Transverse colon (tissue), 3 donors: Measurements from ENCODE around the gene HSPA1B.

Source experiments
- EP300 ChIP-seq: sonication (generic); formaldehyde crosslinking; IDR thresholded peaks from one replicate; pipeline ENCODE4 v1.6.1; 2017; ENCODE audit warnings: antibody characterized with exemption, low read depth
- POLR2A ChIP-seq: fragments of 450-650 bp; IDR thresholded peaks from one replicate; pipeline ENCODE4 v1.6.1; 2016; ENCODE audit warnings: antibody characterized with exemption, mild to moderate bottlenecking, moderate library complexity
- TF ChIP-seq, protein P1 (sequence below), 5 experiments: fragments of 200-600 bp in 3 of 5; fragments of 450-650 bp in 2 of 5; sonication (generic) in 3 of 5; IDR thresholded peaks; 1 replicate in 2 of 5; 2 replicates in 3 of 5; pipeline ENCODE4 v1.5.1; 2016 to 2017; ENCODE audit warnings: antibody characterized with exemption in 5 of 5, inconsistent platforms in 3 of 5, mild to moderate bottlenecking in 2 of 5, moderate library complexity in 1 of 5

DNA sequence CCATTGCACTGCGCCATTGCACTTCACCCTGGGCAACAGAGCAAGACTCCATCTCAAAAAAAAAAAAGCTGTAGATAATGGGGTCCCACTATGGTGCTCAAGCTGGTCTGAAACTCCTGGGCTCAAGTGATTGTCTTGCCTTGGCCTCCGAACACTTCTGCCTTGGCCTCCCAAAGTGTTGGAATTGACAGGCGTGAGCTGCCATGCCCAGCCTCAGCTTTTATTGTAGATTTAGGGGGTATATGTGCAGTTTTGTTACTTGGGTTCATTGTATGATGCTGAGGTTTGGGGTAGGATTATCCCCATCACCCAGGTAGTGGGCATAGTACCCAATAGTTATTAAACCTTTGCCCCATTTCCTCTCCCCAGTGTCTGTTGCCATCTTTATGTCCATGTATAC lies 11.4 kb downstream of the HSPA1B start:
- TF ChIP-seq EP300: no peak
- no peak for TF ChIP-seq POLR2A
- TF ChIP-seq, protein P1, sequence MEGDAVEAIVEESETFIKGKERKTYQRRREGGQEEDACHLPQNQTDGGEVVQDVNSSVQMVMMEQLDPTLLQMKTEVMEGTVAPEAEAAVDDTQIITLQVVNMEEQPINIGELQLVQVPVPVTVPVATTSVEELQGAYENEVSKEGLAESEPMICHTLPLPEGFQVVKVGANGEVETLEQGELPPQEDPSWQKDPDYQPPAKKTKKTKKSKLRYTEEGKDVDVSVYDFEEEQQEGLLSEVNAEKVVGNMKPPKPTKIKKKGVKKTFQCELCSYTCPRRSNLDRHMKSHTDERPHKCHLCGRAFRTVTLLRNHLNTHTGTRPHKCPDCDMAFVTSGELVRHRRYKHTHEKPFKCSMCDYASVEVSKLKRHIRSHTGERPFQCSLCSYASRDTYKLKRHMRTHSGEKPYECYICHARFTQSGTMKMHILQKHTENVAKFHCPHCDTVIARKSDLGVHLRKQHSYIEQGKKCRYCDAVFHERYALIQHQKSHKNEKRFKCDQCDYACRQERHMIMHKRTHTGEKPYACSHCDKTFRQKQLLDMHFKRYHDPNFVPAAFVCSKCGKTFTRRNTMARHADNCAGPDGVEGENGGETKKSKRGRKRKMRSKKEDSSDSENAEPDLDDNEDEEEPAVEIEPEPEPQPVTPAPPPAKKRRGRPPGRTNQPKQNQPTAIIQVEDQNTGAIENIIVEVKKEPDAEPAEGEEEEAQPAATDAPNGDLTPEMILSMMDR (IDR thresholded peaks at IDR 0.05): no peak
